ENCODE data around the gene SVIL. TPM values are rescaled to one million over a fixed set of nuclear protein-coding genes. Genes with fewer than 3 reads are reported as not detected.

The SVIL gene
- polyA plus RNA-seq, 1 experiment = 5.7 TPM

GRCh38 chr10:29426420-29426819 is 208.4 kb downstream of the SVIL start:
- Histone ChIP-seq H3K36me3 (ENCODE audit: control insufficient read depth, insufficient read depth, low read length) (peaks cover 6% of the 10 kb centered on the region), H3K27me3 (ENCODE audit: control insufficient read depth, insufficient read depth, low read length) (no peaks in the 10 kb centered on the region), H3K4me3 (ENCODE audit: low read depth, low read length) (no peak overlapping the region)
- DNase-seq (ENCODE audit: low read depth) = no peak
- CTCF ChIA-PET = no interaction called here
- POLR2A ChIA-PET = no interaction called here
- no peak for TF ChIP-seq CTCF (IDR thresholded peaks at IDR 0.05; ENCODE audit: insufficient read depth, low read depth, low read length)

GRCh38 chr10:29424017-29424416 is 210.8 kb downstream of the SVIL start:
- no peak for TF ChIP-seq CTCF (IDR thresholded peaks at IDR 0.05; ENCODE audit: insufficient read depth, low read depth, low read length)
- H3K27me3 ChIP-seq (ENCODE audit: control insufficient read depth, insufficient read depth, low read length) = no peaks in the 10 kb centered on the region
- CTCF ChIA-PET = interaction anchor here (0.8 to 0.9 kb wide), 2 partner anchors 12 to 37 kb away, joined by 3 read pairs; no protein-coding TSS in a partner anchor
- POLR2A ChIA-PET = no interaction called here
- no peak overlapping the region for H3K4me3 ChIP-seq (ENCODE audit: low read depth, low read length)
- no peak for DNase-seq (ENCODE audit: low read depth)
- peaks cover 14% of the 10 kb centered on the region for H3K36me3 ChIP-seq (ENCODE audit: control insufficient read depth, insufficient read depth, low read length)

- Histone ChIP-seq H3K27me3 (ENCODE audit: control insufficient read depth, insufficient read depth, low read length) (no peaks in the 10 kb centered on the region), H3K36me3 (ENCODE audit: control insufficient read depth, insufficient read depth, low read length) (peaks cover 14% of the 10 kb centered on the region), H3K4me3 (ENCODE audit: low read depth, low read length) (no peak overlapping the region)
- POLR2A ChIA-PET = no interaction called here
- no peak for TF ChIP-seq CTCF (IDR thresholded peaks at IDR 0.05; ENCODE audit: insufficient read depth, low read depth, low read length)
- CTCF ChIA-PET = interaction anchor here (0.6 to 1.8 kb wide), 7 partner anchors 9 to 66 kb away, joined by 3 read pairs; no protein-coding TSS in a partner anchor
- DNase-seq (ENCODE audit: low read depth) = no peak
Measured at GRCh38 chr10:29420744-29421143, 214.0 kb downstream of the SVIL start.

- H3K4me3 ChIP-seq (ENCODE audit: low read depth, low read length) = no peak overlapping the region
- peaks cover 14% of the 10 kb centered on the region for H3K36me3 ChIP-seq (ENCODE audit: control insufficient read depth, insufficient read depth, low read length)
- no peaks in the 10 kb centered on the region for H3K27me3 ChIP-seq (ENCODE audit: control insufficient read depth, insufficient read depth, low read length)
- CTCF ChIA-PET = interaction anchor here (1.1 to 1.3 kb wide), 2 partner anchors 12 to 25 kb away, joined by 3 to 7 read pairs; no protein-coding TSS in a partner anchor
- no peak for DNase-seq (ENCODE audit: low read depth)
- TF ChIP-seq CTCF (IDR thresholded peaks at IDR 0.05; ENCODE audit: insufficient read depth, low read depth, low read length) = no peak
- POLR2A ChIA-PET = no interaction called here
Measured at GRCh38 chr10:29417324-29417723, 217.4 kb downstream of the SVIL start.

GRCh38 chr10:29415876-29416275 is 218.9 kb downstream of the SVIL start:
- Histone ChIP-seq H3K27me3 (ENCODE audit: control insufficient read depth, insufficient read depth, low read length) (no peaks in the 10 kb centered on the region), H3K36me3 (ENCODE audit: control insufficient read depth, insufficient read depth, low read length) (peaks cover 4% of the 10 kb centered on the region), H3K4me3 (ENCODE audit: low read depth, low read length) (no peak overlapping the region)
- CTCF ChIA-PET = no interaction called here
- no peak for DNase-seq (ENCODE audit: low read depth)
- no peak for TF ChIP-seq CTCF (IDR thresholded peaks at IDR 0.05; ENCODE audit: insufficient read depth, low read depth, low read length)
- POLR2A ChIA-PET = no interaction called here

All from BJ (cell line).